Left ventricle myocardium superior (tissue), 1 donor: ENCODE results near the gene ZHX3. TPM values are rescaled to one million over a fixed set of nuclear protein-coding genes. Genes with fewer than 3 reads are reported as not detected.
A peak's percentile ranks its signal among the peaks of the same experiment; 100 is the strongest.
"Not testable (repeated sequence)": the region's sequence is repeated elsewhere in the genome, so short reads cannot be mapped to it uniquely, and the experiment has no call there.

Experiments
- ATAC-seq: fragments of 200-7000 bp; cut with Tn5 transposase; one replicate; pipeline ENCODE4 v1.9.1; 2020; ENCODE audit warnings: mild to moderate bottlenecking, moderate library complexity
- DNase-seq: peaks from one replicate; pipeline ENCODE4 v3.0.0-alpha.2; 2020
- intact Hi-C: fragments of 100-400 bp; cut with micrococcal nuclease; formaldehyde crosslinking; loops from one replicate; pipeline ENCODE4 v1.11.0; 2022
- total RNA-seq: library from RNA; stranded (reverse); fragmentation: NEBNext Ultra II Directional; extraction: Animal tissue kit (Norgen Biotek cat#: 25700); gene quantifications from one replicate; pipeline ENCODE4 v1.2.1, GENCODE V29; 2021
- donor health status: DM: no; HTN: yes; CAD: no; lungs with severe emphysema.

Gene ZHX3
- total RNA-seq, 1 donor from 2014 or later, result 37.8 TPM

DNA sequence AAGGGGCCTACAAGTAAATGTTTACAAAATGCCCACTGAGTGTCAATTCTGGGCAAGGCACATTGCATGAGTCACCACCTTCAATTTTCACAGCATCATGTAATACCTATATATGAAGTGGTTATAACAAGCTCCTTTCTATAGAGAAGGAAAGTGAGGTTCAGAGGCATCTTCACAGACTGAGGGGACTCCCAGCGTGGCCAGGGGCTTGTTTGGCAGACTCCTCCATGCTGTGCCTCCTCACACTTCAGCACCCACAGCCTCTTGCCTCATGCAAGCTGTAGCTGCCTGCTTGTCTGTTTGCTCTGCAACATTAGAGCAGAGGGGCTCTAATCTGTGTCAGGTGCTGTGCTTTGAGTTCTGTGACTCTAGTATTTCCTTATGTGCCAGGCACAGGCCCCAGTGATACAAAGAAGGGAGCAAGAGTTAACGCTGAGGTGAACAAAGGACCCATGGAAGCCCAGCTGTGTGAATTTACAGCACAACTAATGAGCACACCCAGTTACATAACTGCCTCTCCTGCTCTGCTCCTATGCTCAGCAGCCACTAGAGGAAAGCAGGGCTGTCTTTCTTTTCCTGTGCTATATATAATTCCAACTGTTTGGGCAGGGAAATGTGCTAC lies 72.3 kb downstream of the ZHX3 start:
- peak; percentile 72 for ATAC-seq
- intact Hi-C loops, result no loop called here
- DNase-seq, result no peak

DNA sequence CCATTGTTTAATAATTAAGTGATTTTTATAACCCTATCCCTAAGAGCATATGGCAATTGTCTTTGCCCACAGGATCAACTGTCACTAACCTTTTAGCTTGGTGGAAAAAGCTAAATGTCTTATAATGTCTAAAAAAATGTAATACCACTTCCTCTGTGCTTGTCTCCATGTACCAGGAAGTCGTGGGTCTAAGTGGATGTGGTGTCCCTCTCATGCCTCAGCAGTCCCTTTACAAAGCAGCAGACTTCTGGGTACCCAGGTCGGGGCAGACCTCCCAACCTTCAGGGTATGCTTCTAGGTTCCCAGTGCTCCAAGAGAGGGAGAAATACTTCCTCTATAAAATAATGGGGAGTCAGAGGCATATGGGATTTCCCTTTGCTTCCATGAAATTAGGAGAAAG lies 74.7 kb downstream of the ZHX3 start:
- ATAC-seq (no peak), DNase-seq (no peak)
- intact Hi-C loops, result no loop called here

DNA sequence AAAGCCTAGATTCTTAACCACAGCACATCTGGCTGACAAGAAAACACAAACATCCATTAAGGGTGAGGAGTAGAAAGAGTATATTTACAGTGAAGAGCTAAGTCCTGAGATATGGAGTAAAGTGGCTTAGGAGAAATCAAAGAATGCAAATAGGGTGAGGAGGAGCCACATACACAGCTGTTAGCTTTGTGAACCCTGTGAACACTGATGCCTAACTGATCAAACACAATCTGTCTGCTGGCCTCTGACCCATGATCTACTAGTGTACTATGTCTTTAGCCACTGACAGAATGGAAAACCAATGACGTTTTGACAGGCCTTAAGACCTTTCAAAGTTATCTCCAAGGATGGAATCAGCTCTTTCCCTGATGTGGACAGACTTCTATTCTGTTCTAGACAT lies 75.2 kb downstream of the ZHX3 start:
- DNase-seq (no peak), ATAC-seq (no peak)
- intact Hi-C loops, result no loop called here

DNA sequence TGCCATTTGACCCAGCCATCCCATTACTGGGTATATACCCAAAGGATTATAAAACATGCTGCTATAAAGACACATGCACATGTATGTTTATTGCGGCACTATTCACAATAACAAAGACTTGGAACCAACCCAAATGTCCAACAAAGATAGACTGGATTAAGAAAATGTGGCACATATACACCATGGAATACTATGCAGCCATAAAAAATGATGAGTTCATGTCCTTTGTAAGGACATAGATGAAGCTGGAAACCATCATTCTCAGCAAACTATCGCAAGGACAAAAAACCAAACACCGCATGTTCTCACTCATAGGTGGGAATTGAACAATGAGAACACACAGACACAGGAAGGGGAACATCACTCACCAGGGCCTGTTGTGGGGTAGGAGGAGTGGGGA lies 80.3 kb downstream of the ZHX3 start:
- ATAC-seq, DNase-seq, intact Hi-C loops: not testable (repeated sequence)

DNA sequence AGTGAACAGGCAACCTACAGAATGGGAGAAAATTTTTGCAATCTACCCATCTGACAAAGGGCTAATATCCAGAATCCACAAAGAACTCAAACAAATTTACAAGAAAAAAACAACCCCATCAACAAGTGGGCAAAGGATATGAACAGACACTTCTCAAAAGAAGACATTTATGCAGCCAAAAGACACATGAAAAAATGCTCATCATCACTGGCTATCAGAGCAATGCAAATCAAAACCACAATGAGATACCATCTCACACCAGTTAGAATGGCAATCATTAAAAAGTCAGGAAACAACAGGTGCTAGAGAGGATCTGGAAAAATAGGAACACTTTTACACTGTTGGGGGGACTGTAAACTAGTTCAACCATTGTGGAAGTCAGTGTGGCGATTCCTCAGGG lies 80.7 kb downstream of the ZHX3 start:
- intact Hi-C loops, DNase-seq, ATAC-seq: not testable (repeated sequence)

DNA sequence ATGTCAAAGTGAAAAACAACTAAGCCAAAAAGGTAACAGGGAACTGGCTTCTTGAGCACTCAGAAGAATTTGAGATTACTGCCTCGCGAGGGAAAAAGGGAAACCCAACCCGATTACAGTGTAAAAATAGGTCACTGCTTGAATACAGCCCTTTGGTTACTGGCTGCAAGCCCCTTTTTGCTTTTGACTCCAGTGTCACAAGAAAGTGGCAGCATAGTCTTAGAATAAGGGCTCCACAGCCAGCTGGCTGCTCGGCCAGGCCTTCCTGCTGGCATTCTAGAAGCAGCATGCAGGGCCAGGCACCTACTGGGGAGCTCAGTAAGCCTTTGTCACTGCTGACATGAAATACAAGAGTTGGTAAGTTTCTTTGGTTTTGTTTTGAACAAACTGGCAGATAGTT lies 83.0 kb downstream of the ZHX3 start:
- DNase-seq (peak; percentile 61), ATAC-seq (peak; percentile 61)
- intact Hi-C loops, result loop anchor here (5.0 kb wide), 1 partner anchor 57 kb away; no protein-coding TSS in a partner anchor

DNA sequence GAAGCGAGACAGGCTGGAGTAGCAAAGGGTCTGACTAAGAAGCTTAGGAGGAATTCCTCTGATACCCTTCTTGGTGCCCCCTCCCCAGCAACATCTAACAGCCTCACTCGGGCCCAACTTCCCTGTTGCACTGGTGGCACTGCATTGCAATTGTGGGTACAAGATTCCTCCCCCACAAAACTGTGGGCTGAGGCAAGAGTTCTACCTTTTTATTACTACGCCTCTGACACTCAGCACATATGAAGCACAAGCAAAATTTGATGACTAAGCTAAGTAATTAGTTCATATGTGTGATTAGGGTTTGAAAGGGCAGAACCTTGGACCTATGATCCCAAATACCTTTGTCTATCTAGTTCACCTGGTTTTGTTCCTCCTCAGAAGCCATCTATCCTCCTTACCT lies 83.5 kb downstream of the ZHX3 start:
- intact Hi-C loops, result loop anchor here (5.0 kb wide), 1 partner anchor 57 kb away; no protein-coding TSS in a partner anchor
- no peak for DNase-seq
- ATAC-seq, result no peak

DNA sequence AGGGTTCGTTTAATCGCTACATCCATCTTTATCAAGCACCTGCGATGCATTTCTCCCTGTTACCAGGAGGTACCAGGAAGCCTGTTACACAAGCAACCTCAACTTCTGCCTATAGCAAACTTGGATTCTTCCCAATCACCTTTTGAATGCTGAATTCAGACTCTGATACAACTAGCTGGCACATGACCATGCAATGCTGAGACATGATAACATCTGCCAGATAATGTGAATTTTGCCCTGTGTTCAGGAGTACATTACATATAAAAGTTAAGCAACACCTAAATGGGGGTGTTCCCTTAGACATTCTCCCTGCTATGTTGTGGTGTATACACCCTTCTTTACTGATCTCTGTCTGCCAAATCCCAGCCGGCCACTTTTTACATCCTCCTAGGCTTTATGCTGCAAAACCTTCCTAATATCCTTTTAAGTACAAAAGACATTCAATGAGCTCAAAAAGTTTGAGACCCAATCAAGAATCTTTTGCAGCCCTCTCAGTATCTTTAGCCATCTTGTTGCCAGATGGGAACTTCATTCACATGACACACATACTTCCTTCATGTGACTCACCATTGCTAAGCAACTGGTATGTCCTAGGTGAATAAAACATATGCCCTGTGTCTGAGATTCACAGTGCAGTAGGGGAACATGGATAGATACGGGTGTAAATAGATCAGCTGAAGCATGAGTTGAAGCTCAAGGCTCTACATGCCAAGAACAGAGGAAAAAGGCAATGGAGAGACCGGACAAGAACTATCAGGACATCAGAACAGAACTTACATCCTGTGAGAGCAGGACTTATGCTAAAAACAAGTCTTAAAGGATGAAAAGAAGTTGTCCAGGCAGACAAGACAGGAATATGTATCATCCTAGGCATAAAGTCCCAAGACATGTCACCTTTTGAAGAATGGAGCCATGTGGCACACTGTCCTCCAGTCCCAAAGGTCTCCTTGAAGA lies 84.3 kb downstream of the ZHX3 start:
- DNase-seq (no peak), ATAC-seq (peak; percentile 39)
- intact Hi-C loops, result loop anchor here (5.0 kb wide), 1 partner anchor 56 kb away; no protein-coding TSS in a partner anchor

DNA sequence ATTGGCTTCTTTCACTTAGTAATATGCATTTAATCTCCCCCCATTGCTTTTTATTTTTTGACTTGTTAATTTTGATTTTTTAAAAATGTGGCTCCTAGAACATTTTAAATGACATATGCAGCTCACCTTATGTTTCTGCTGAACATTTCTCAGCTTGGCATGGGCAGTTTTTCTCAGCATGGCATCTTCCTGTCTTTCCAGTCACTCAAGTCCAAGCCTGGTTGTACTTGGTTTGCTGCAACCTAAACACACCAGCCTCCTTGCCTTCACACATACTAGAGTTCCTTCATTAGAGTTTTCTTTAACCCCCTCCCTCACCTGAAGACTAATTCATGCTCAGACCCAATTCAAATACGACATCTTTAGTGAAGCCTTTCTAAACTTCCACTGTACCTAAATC lies 86.4 kb downstream of the ZHX3 start:
- no peak for DNase-seq
- intact Hi-C loops, result loop anchor here (5.0 kb wide), 1 partner anchor 54 kb away; no protein-coding TSS in a partner anchor
- no peak for ATAC-seq

DNA sequence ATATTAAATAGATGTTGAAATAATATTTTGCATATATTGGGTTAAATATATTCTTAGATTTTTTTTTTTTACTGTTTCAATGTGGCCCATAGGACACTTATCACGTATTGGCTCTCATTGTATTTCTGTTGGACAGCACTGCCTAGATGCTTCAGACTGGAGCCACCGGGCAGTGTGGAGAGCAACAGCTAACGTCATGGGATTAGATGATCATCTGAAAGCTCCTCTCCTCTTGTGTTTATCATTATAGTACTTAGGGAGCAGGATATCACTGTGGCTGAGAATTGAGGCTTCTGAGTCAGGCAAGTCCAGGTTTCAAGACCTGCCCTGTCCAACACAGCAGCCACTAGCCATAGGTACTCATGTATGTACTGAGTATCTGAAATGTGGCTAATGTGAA lies 87.4 kb downstream of the ZHX3 start:
- intact Hi-C loops, result loop anchor here (5.0 kb wide), 1 partner anchor 53 kb away; no protein-coding TSS in a partner anchor
- ATAC-seq (peak; percentile 25), DNase-seq (no peak)

DNA sequence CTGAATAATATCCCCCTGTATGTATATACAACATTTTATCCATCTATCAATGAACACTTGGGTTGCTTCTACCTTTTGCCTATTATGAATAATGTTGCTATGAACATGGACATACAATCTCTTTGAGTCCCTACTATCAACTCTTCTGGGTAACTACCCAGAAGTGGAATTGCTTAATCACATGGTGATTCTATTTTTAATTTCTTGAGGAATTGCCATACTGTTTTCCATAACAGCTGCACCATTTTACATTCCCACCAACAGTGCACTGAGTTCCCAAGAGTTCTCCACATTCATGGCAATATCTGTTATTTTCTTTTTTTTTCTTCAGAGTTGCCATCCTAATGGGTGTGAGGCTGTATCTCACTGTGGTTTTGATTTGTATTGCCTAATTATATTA lies 88.3 kb downstream of the ZHX3 start:
- peak; percentile 41 for ATAC-seq
- DNase-seq, result no peak
- intact Hi-C loops, result no loop called here

DNA sequence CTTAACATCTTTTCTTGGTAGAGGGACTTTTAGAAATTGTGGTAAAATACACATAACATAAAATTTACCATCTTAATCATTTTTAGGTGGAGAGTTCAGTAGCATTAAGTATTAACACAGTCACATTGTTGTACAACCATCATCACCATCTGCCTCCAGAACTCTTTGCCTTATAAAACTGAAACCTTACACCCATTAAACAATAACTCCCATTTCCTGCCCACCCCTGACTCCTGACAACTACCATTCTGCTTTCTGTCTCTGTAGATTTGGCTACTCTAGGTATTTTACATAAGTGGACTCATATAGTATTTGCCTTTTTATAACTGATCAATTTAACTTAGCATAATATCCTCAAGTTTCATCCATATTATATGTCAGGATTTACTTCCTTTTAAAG lies 88.7 kb downstream of the ZHX3 start:
- intact Hi-C loops, result no loop called here
- no peak for ATAC-seq

DNA sequence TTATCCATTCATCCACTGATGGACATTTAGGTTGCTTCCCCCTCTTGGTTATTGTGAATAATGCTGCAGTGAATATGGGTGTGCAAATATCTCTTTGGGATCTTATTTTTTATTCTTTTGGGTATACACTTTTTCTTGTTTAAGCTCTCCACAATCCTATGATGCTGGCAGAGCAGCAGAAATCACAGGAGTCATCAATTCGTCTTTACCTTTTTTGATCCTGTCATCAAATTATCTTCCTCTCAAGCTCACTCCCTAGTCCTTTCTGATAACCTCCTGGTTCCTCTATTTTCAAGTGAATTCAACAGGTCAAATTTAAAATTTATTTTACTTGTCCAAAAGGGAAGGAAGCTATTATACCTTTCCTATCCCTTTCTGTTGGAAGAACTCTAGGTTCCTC lies 91.1 kb downstream of the ZHX3 start:
- DNase-seq, result no peak
- intact Hi-C loops, result no loop called here
- ATAC-seq, result no peak

More for the DNA sequence above, 88.7 kb downstream of the ZHX3 start:
- no peak for DNase-seq

DNA sequence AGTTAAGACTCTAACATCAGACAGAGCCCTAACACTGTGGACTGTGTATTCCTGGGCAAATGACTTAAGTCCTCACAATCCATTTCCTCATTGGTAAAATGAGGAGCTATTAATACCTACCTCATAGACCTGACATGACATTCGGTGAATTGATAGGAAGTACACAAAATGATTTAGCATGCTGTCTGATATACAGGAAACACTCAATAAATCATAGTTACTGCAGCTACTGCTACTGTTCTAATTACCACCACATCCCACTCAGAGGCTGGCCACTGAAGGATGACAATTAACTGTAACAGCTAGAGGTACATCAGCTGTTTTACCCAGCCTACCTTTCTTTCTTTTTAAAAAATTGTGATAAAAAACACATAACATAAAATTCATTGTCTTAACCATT lies 92.4 kb downstream of the ZHX3 start:
- ATAC-seq (no peak), DNase-seq (no peak)
- intact Hi-C loops, result no loop called here

DNA sequence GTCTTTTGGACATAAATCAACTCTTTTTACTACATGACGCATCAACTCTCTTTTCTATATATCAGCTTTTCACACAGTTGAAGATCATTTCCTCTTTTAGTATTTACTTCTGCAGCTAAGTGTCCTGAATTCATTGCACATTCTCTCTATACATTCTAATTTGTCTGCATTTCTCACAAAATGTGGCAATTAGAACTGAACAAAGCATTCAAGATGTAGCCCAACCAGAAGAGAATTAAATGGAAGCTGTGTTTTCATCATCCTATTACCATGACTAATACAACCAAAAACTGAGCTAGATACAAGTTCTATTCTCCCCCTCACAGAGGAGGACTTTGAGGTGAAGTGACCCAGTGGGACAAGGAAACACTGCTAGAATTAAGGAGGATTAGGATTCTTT lies 93.2 kb downstream of the ZHX3 start:
- ATAC-seq (no peak), DNase-seq (no peak)
- intact Hi-C loops, result no loop called here

DNA sequence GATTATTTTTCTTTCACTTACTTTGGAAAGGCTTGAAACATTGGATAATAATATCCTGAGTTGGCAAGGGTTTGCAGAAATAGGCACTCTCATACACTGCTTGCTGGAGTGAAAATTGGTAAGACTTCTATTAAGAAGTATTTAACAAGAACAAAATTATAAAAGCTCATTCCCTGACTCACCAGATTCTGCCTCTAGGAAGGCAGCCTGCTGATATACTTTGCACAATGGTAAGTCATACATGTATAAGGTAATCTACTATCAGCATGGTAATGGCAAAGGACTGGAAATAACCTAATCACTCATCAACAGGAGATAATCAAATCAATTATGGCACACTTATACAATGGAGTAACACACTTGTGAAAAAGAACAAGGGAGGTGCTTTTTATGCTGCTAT lies 94.4 kb downstream of the ZHX3 start:
- peak; percentile 16 for ATAC-seq
- intact Hi-C loops, result no loop called here
- no peak for DNase-seq

DNA sequence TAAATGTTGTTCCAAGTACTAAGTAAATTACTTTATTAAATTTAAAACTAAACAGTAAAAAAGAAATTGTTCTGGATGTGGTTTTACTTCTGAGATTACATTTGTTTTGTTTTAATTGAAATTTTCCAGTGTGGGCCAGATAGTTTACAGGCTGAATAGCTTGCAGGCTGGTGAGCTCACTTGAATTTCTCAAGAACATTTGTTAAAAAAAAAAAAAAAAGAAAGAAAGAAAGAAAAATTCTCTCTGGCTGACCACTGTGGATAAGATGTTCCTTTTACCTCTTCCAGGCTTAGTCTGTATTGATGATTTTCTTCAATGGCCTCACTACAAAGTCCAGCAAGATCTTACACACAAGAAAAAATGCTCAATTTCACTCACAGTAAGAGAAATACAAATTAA lies 94.8 kb downstream of the ZHX3 start:
- peak; percentile 49 for ATAC-seq
- intact Hi-C loops, result no loop called here
- no peak for DNase-seq

DNA sequence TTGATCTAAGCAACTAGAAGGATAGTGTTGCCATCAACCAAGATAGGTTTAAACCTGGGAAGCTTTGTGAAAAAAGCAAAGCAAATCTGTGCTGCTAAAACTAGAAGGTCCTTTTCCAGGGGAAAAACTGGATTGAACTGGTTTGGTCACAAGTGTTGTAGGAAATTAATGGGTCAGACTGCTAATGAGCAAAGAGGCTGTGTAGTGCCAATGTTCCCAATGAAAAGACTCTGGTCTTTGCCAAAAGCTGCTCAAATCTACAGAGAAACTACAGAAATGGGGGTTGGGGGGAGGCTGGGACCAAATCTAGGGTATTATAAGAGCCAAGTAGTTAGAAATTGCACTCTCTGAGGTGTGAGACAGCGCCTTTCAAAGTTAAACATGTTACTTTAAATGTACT lies 95.2 kb downstream of the ZHX3 start:
- intact Hi-C loops, result no loop called here
- no peak for DNase-seq
- ATAC-seq, result peak; percentile 18

DNA sequence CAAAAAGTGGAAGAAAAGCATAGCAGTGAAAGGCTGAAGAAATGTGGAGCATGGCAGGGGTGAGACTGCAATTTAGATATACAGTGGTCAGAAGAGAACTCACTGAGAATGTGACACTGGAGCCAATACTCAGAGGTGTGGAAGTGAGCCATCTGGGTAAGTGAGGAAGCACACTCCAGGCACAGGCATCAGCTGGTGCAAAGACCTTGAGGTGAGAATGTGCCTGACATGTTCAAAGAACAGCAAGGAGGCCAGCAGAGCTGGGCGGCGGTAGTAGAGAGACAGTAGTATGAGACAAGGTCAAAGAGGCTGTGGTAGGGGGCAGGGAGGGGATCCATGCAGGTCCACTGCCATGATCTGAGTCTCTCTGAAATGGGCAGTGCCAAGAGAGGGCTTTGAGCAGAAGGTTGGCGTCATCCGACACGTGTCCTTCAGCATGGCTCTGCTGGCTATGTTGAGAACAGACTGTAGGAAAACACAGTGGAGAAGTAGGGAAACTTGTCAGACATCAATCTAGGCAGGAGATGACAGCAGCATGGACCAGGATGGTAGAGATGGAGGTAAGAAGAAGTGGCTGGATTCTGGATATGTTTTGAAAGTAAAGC lies 95.8 kb downstream of the ZHX3 start:
- DNase-seq (no peak), ATAC-seq (peak; percentile 38)
- intact Hi-C loops, result no loop called here

DNA sequence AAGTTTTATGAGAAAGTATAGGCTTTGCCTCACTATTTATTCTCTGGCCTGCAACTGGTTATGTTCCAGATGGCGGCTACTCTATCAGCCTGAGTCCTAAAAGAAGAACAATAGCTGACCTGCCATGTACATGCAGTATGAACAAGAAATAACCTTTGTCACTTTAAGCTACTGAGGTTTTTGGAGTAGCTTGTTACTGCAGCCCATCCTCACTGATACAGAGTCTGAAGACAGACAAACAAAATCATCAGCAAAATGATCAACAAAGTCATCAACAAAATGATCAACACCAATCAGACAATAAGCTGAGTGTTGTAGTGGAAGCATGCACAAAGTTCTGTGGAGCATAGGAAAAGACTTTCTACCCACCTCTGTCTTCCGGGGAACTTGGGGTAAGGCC lies 97.7 kb downstream of the ZHX3 start:
- ATAC-seq (no peak), DNase-seq (no peak)
- intact Hi-C loops, result no loop called here
